Caco-2 (cell line): ENCODE measurements around the gene AARS2. TPM values are rescaled to one million over a fixed set of nuclear protein-coding genes. Genes with fewer than 3 reads are reported as not detected.
"Not testable (repeated sequence)": the region's sequence is repeated elsewhere in the genome, so short reads cannot be mapped to it uniquely, and the experiment has no call there.

Experiments used
- BruUV-seq: library from RNA; stranded (reverse); fragments of 400-500 nt; replicated peaks from 2 replicates; lab custom pipeline; 2021; lab: Mats Ljungman, UMichigan
- CTCF ChIA-PET: fragments of 300-600 bp; sonication (Branson Sonifier 250); formaldehyde crosslinking; loops from one replicate; lab custom pipeline; 2022; ENCODE audit warnings: antibody characterized with exemption; lab: Charles Lee
- POLR2A ChIA-PET: fragments of 300-600 bp; sonication (Branson Sonifier 250); formaldehyde crosslinking; loops from one replicate; lab custom pipeline; 2022; ENCODE audit warnings: antibody characterized with exemption; lab: Charles Lee
- DNase-seq, 2 experiments: peaks; one replicate each; pipeline versions ENCODE4 v3.0.0 to v3.0.0-alpha.2; 2020 to 2022
- H3K27me3 ChIP-seq: replicated peaks from 2 replicates; pipeline ENCODE4 v1.6.0; 2011; ENCODE audit warnings: low read length; ENCODE audit not compliant: control insufficient read depth, insufficient read depth
- H3K36me3 ChIP-seq: 2 replicates; pipeline ENCODE4 v1.5.1; 2011; ENCODE audit warnings: low read length; ENCODE audit not compliant: control insufficient read depth, insufficient read depth
- H3K4me1 ChIP-seq: fragments of 250-450 bp; sonication (Bioruptor Pico); 2 replicates; pipeline ENCODE4 v1.5.1; 2020; ENCODE audit warnings: mild to moderate bottlenecking
- H3K4me3 ChIP-seq: 2 replicates; pipeline ENCODE4 v1.5.1; 2011; ENCODE audit warnings: low read depth, mild to moderate bottlenecking, control low read depth, low read length
- H3K9me3 ChIP-seq: fragments of 250-450 bp; sonication (Bioruptor Pico); 2 replicates; pipeline ENCODE4 v1.5.1; 2020; ENCODE audit warnings: mild to moderate bottlenecking, moderate library complexity
- H3K27ac Mint-ChIP-seq: one replicate; pipeline ENCODE4 v1.8.0; 2022; ENCODE audit warnings: mixed read lengths; ENCODE audit not compliant: unreplicated experiment
- H3K27me3 Mint-ChIP-seq: one replicate; pipeline ENCODE4 v1.8.0; 2022; ENCODE audit warnings: mixed read lengths; ENCODE audit not compliant: insufficient read depth, unreplicated experiment
- H3K36me3 Mint-ChIP-seq: one replicate; pipeline ENCODE4 v1.8.0; 2022; ENCODE audit warnings: mild to moderate bottlenecking, mixed read lengths; ENCODE audit not compliant: insufficient read depth, unreplicated experiment
- H3K4me1 Mint-ChIP-seq: one replicate; pipeline ENCODE4 v1.8.0; 2022; ENCODE audit warnings: low read depth, mixed read lengths; ENCODE audit not compliant: unreplicated experiment
- H3K4me3 Mint-ChIP-seq: one replicate; pipeline ENCODE4 v1.8.0; 2022; ENCODE audit warnings: mild to moderate bottlenecking, moderate library complexity, mixed read lengths; ENCODE audit not compliant: unreplicated experiment
- H3K9me3 Mint-ChIP-seq: one replicate; pipeline ENCODE4 v1.8.0; 2022; ENCODE audit warnings: mixed read lengths; ENCODE audit not compliant: unreplicated experiment
- CTCF ChIP-seq, 2 experiments: fragments of 200-600 bp in 1 of 2; IDR thresholded peaks; 1 replicate in 1 of 2; 2 replicates in 1 of 2; pipeline versions ENCODE4 v1.5.1 to v1.8.0; 2011 to 2022; ENCODE audit warnings: antibody characterized with exemption in 1 of 2, control low read depth in 1 of 2, inconsistent platforms in 1 of 2, low read depth in 1 of 2, low read length in 1 of 2, mild to moderate bottlenecking in 1 of 2, moderate library complexity in 1 of 2; ENCODE audit not compliant: insufficient read depth in 1 of 2, severe bottlenecking in 1 of 2, unreplicated experiment in 1 of 2
- intact Hi-C: fragments of 100-400 bp; cut with micrococcal nuclease; formaldehyde crosslinking; loops from one replicate; pipeline ENCODE4 v1.10.0; 2022; ENCODE audit not compliant: unreplicated experiment
- total RNA-seq: library from RNA; stranded (reverse); gene quantifications from 2 replicates; pipeline ENCODE4 v1.2.3, GENCODE V29; 2022

AARS2 gene
- total RNA-seq, 1 experiment from 2014 or later = 20.5 TPM

DNA sequence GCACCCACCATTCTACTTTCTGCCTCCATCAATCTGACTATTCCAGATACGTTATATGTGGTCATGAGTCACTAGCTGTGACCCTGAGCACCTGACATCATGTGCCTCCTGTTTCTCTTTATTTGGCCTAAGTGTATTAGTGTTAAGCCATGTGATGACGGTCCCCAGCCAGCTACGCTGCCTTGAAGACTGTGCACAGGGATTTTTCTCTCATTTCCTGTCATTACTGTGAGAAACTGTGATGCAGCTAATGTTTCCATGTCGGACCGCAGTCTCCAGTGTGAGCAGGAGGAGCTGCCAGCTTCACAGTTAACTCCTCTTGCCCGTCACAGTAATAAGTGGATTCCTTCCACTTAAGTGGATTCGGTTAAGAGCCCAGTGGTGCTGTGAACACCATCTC, 19.4 kb upstream of the AARS2 start:
- ChIA-PET CTCF (no interaction called here), POLR2A (no interaction called here)
- Histone ChIP-seq H3K9me3 (no peaks in the 10 kb centered on the region), H3K36me3 (no peaks in the 10 kb centered on the region), H3K4me1 (no peaks in the 10 kb centered on the region), H3K27me3 (no peaks in the 10 kb centered on the region), H3K4me3 (no peak overlapping the region)
- H3K36me3 Mint-ChIP-seq = no peaks in the 10 kb centered on the region
- H3K4me3 Mint-ChIP-seq = no peak overlapping the region
- intact Hi-C loops = no loop called here
- BruUV-seq = no TSS peak
- no peak overlapping the region for H3K27ac Mint-ChIP-seq
- no peaks in the 10 kb centered on the region for H3K4me1 Mint-ChIP-seq
- peaks cover 10% of the 10 kb centered on the region for H3K27me3 Mint-ChIP-seq
- DNase-seq = no peak
- no peak for TF ChIP-seq CTCF (IDR thresholded peaks at IDR 0.05; ENCODE audit: insufficient read depth in 1 of 2, low read depth in 1 of 2, low read length in 1 of 2, severe bottlenecking in 1 of 2, unreplicated experiment in 1 of 2)
- H3K9me3 Mint-ChIP-seq = no peaks in the 10 kb centered on the region

DNA sequence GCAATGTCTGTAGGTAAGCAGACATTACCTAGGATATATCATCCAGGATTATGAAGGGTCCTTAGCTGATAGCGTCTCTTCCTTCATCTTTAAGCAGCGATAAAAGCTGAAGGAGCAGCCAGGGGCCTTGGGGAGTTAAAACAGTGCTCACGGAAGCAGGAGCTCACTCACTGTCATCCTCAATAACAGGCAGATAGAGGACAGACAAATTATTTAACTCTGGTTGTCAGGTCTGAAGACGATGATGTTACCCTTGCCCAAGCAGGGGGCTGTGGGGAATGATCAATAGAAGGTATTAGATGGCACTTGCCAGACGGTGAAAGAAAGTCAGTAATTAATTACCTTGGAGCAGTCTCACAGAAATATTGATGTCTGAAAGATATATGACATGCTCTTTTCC, 16.7 kb upstream of the AARS2 start:
- H3K36me3 ChIP-seq = no peaks in the 10 kb centered on the region
- no peak overlapping the region for H3K4me3 ChIP-seq
- intact Hi-C loops = no loop called here
- Mint-ChIP-seq H3K4me1 (no peaks in the 10 kb centered on the region), H3K36me3 (no peaks in the 10 kb centered on the region), H3K4me3 (no peak overlapping the region), H3K27me3 (peaks cover 7% of the 10 kb centered on the region), H3K9me3 (no peaks in the 10 kb centered on the region), H3K27ac (no peak overlapping the region)
- TF ChIP-seq CTCF (IDR thresholded peaks at IDR 0.05; ENCODE audit: insufficient read depth in 1 of 2, low read depth in 1 of 2, low read length in 1 of 2, severe bottlenecking in 1 of 2, unreplicated experiment in 1 of 2) = no peak
- no peaks in the 10 kb centered on the region for H3K27me3 ChIP-seq
- BruUV-seq = no TSS peak
- no peaks in the 10 kb centered on the region for H3K4me1 ChIP-seq
- CTCF ChIA-PET = no interaction called here
- no peaks in the 10 kb centered on the region for H3K9me3 ChIP-seq
- POLR2A ChIA-PET = no interaction called here
- no peak for DNase-seq

DNA sequence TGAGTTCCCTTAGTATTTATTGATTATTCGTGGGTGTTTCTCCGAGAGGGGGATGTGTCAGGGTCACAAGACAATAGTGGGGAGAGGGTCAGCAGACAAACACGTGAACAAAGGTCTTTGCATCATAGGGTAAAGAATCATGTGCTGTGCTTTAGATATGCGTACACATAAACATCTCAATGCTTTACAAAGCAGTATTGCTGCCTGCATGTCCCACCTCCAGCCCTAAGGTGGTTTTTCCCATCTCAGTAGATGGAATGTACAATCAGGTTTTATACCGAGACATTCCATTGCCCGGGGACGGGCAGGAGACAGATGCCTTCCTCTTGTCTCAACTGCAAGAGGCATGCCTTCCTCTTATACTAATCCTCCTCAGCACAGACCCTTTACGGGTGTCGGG, 15.1 kb upstream of the AARS2 start:
- DNase-seq, intact Hi-C loops, H3K4me3 Mint-ChIP-seq, H3K4me1 Mint-ChIP-seq, H3K4me1 ChIP-seq, H3K9me3 ChIP-seq, BruUV-seq, POLR2A ChIA-PET, CTCF ChIA-PET, H3K27ac Mint-ChIP-seq, H3K27me3 Mint-ChIP-seq, H3K36me3 Mint-ChIP-seq, H3K9me3 Mint-ChIP-seq, H3K4me3 ChIP-seq, H3K36me3 ChIP-seq, H3K27me3 ChIP-seq: not testable (repeated sequence)

DNA sequence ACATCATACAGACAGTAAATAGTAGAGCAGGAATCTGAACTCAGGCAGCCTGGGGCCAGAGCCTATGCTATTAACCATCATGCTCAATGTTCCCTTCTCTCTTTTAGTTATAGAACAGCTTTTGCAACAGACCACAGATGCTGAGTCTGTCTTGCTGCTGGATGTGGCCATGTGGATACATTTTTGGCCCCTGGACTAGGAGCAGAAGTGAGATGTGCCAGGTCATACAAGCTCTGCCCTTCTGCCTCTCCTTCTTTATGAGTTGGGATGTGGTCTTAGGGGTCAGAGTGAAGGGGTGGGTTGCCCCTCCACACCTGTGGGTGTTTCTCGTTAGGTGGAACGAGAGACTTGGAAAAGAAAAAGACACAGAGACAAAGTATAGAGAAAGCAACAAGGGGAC, 14.6 kb upstream of the AARS2 start:
- no peak for DNase-seq
- Mint-ChIP-seq H3K4me3 (no peak overlapping the region), H3K9me3 (no peaks in the 10 kb centered on the region), H3K36me3 (no peaks in the 10 kb centered on the region), H3K4me1 (no peaks in the 10 kb centered on the region), H3K27me3 (peaks cover 7% of the 10 kb centered on the region), H3K27ac (no peak overlapping the region)
- Histone ChIP-seq H3K27me3 (no peaks in the 10 kb centered on the region), H3K4me3 (no peak overlapping the region), H3K4me1 (no peaks in the 10 kb centered on the region), H3K9me3 (no peaks in the 10 kb centered on the region), H3K36me3 (no peaks in the 10 kb centered on the region)
- ChIA-PET CTCF (no interaction called here), POLR2A (no interaction called here)
- no TSS peak for BruUV-seq
- intact Hi-C loops = no loop called here
- TF ChIP-seq CTCF (IDR thresholded peaks at IDR 0.05; ENCODE audit: insufficient read depth in 1 of 2, low read depth in 1 of 2, low read length in 1 of 2, severe bottlenecking in 1 of 2, unreplicated experiment in 1 of 2) = no peak
